Measurements from ENCODE around the gene ASIC4.

Gene ASIC4

GRCh38 chr2:219482674-219483405, 31.4 kb upstream of the ASIC4 start:
- no peak for DNase-seq (ENCODE audit: low read depth)

GRCh38 chr2:219483451-219484342, 30.6 kb upstream of the ASIC4 start:
- DNase-seq (ENCODE audit: low read depth) = no peak

GRCh38 chr2:219484343-219485200, 29.7 kb upstream of the ASIC4 start:
- no peak for DNase-seq (ENCODE audit: low read depth)

- no peak for DNase-seq (ENCODE audit: low read depth)
These were observed 29.1 kb upstream of the ASIC4 start for GRCh38 chr2:219485201-219485580.

GRCh38 chr2:219486380-219486959, 27.8 kb upstream of the ASIC4 start:
- no peak for DNase-seq (ENCODE audit: low read depth)

- DNase-seq (ENCODE audit: low read depth) = no peak
These were observed 26.0 kb upstream of the ASIC4 start for GRCh38 chr2:219488149-219488843.

GRCh38 chr2:219488844-219489194, 25.5 kb upstream of the ASIC4 start:
- no peak for DNase-seq (ENCODE audit: low read depth)

GRCh38 chr2:219489315-219489714, 25.0 kb upstream of the ASIC4 start:
- no peak for DNase-seq (ENCODE audit: low read depth)

GRCh38 chr2:219490186-219490585, 24.1 kb upstream of the ASIC4 start:
- no peak for DNase-seq (ENCODE audit: low read depth)

- no peak for DNase-seq (ENCODE audit: low read depth)
These were observed 23.6 kb upstream of the ASIC4 start for GRCh38 chr2:219490600-219491130.

- no peak for DNase-seq (ENCODE audit: low read depth)
These were observed 22.9 kb upstream of the ASIC4 start for GRCh38 chr2:219491278-219491963.

GRCh38 chr2:219492575-219492974, 21.7 kb upstream of the ASIC4 start:
- no peak for DNase-seq (ENCODE audit: low read depth)

- no peak for DNase-seq (ENCODE audit: low read depth)
These were observed 21.2 kb upstream of the ASIC4 start for GRCh38 chr2:219493086-219493485.

- no peak for DNase-seq (ENCODE audit: low read depth)
These were observed 19.2 kb upstream of the ASIC4 start for GRCh38 chr2:219494952-219495530.

- peak; percentile 76 for DNase-seq (ENCODE audit: low read depth)
These were observed 18.7 kb upstream of the ASIC4 start for GRCh38 chr2:219495531-219496122.

- DNase-seq (ENCODE audit: low read depth) = no peak
These were observed 17.9 kb upstream of the ASIC4 start for GRCh38 chr2:219496247-219496824.

GRCh38 chr2:219496825-219497494, 17.3 kb upstream of the ASIC4 start:
- DNase-seq (ENCODE audit: low read depth) = peak; percentile 40

- peak; percentile 92 for DNase-seq (ENCODE audit: low read depth)
These were observed 16.6 kb upstream of the ASIC4 start for GRCh38 chr2:219497495-219498279.
